GM12878 (cell line): Measurements from ENCODE around the gene MLST8. TPM values are rescaled to one million over a fixed set of nuclear protein-coding genes. Genes with fewer than 3 reads are reported as not detected.

Experiments used
- ATAC-seq: fragments of 200-7000 bp; cut with Tn5 transposase; 3 replicates; pipeline ENCODE4 v1.9.1; 2020; ENCODE audit warnings: mild to moderate bottlenecking, moderate library complexity
- BruUV-seq: library from RNA; stranded (reverse); fragments of 400-500 nt; replicated peaks from 2 replicates; lab custom pipeline; 2021; lab: Mats Ljungman, UMichigan
- CTCF ChIA-PET: fragments of 300-600 bp; sonication (Branson Sonifier 250); formaldehyde crosslinking; extraction: SDS; loops from one replicate; lab custom pipeline; 2021; ENCODE audit warnings: inconsistent platforms; lab: Yijun Ruan, JAX
- POLR2A ChIA-PET: fragments of 350-600 bp; formaldehyde crosslinking; extraction: SDS; loops from one replicate; lab custom pipeline; 2021; ENCODE audit warnings: inconsistent platforms; lab: Charles Lee
- RAD21 ChIA-PET: fragments of 300-600 bp; sonication (Branson Sonifier 250); formaldehyde crosslinking; loops from one replicate; lab custom pipeline; 2023; ENCODE audit warnings: antibody characterized with exemption; ENCODE audit not compliant: unreplicated experiment; lab: Charles Lee
- SMC1A ChIA-PET: fragments of 300-600 bp; sonication (Branson Sonifier 250); formaldehyde crosslinking; loops from one replicate; lab custom pipeline; 2023; ENCODE audit not compliant: unreplicated experiment, uncharacterized antibody; lab: Charles Lee
- DNase-seq: peaks from one replicate; pipeline ENCODE4 v3.0.0-alpha.2; 2011; ENCODE audit warnings: low read depth, low spot score
- FAIRE-seq: peaks from 3 replicates; lab custom pipeline; 2011; peaks lifted over from hg19 to GRCh38; lab: Jason Lieb, UNC
- H2AFZ ChIP-seq: 2 replicates; pipeline ENCODE4 v1.6.0; 2011; ENCODE audit warnings: low read depth, low read length, control low read depth; ENCODE audit not compliant: control insufficient read depth
- H3K27ac ChIP-seq: 2 replicates; pipeline ENCODE4 v1.5.1; 2011; ENCODE audit warnings: control low read depth; ENCODE audit not compliant: control insufficient read depth, insufficient read depth
- H3K27me3 ChIP-seq, 2 experiments: replicated peaks in 1 of 2; 2 replicates each; pipeline versions ENCODE4 v1.6.0 to v1.6.1; 2011; ENCODE audit warnings: low read length in 1 of 2; ENCODE audit not compliant: control insufficient read depth in 2 of 2, insufficient read depth in 2 of 2
- H3K36me3 ChIP-seq, 2 experiments: 2 replicates each; pipeline ENCODE4 v1.5.1; 2011; ENCODE audit warnings: low read length in 1 of 2; ENCODE audit not compliant: control insufficient read depth in 2 of 2, insufficient read depth in 2 of 2
- H3K4me1 ChIP-seq: 2 replicates; pipeline ENCODE4 v1.6.1; 2011; ENCODE audit warnings: mild to moderate bottlenecking, low read length, moderate library complexity, mixed read lengths; ENCODE audit not compliant: control insufficient read depth, insufficient read depth
- H3K4me2 ChIP-seq: 2 replicates; pipeline ENCODE4 v1.6.0; 2011; ENCODE audit warnings: control low read depth; ENCODE audit not compliant: control insufficient read depth, insufficient read depth
- H3K4me3 ChIP-seq: fragments of 200-600 bp; sonication (generic); 2 replicates; pipeline ENCODE4 v1.5.1; 2016
- H3K79me2 ChIP-seq: 2 replicates; pipeline ENCODE4 v1.6.0; 2011; ENCODE audit warnings: low read length; ENCODE audit not compliant: control insufficient read depth, insufficient read depth
- H3K9ac ChIP-seq: 2 replicates; pipeline ENCODE4 v1.8.0; 2011; ENCODE audit warnings: low read length, control low read depth, mixed read lengths; ENCODE audit not compliant: control insufficient read depth, insufficient read depth
- H3K9me3 ChIP-seq: replicated peaks from 3 replicates; pipeline ENCODE4 v1.5.1; 2011; ENCODE audit warnings: mild to moderate bottlenecking, low read length; ENCODE audit not compliant: control insufficient read depth, insufficient read depth
- H4K20me1 ChIP-seq: 2 replicates; pipeline ENCODE4 v1.6.0; 2011; ENCODE audit not compliant: control insufficient read depth, insufficient read depth
- IKZF1 ChIP-seq: fragments of 450-650 bp; conservative IDR thresholded peaks from 2 replicates; pipeline ENCODE4 v1.6.1; 2017; ENCODE audit warnings: antibody characterized with exemption, mild to moderate bottlenecking
- MYB ChIP-seq: fragments of 150-350 bp; IDR thresholded peaks from 2 replicates; pipeline ENCODE4 v1.6.1; 2014; ENCODE audit warnings: mild to moderate bottlenecking, low read depth, low read length, borderline replicate concordance
- PRDM15 ChIP-seq: fragments of 450-650 bp; formaldehyde crosslinking; IDR thresholded peaks from 2 replicates; pipeline ENCODE4 v1.4.0; 2020; ENCODE audit warnings: mild to moderate bottlenecking, moderate library complexity
- RAD21 ChIP-seq: IDR thresholded peaks from 2 replicates; pipeline ENCODE4 v1.6.1; 2011; ENCODE audit warnings: mild to moderate bottlenecking, low read depth, low read length, moderate library complexity; ENCODE audit not compliant: insufficient read depth
- SREBF1 ChIP-seq: IDR thresholded peaks from 2 replicates; pipeline ENCODE4 v1.6.1; 2012; ENCODE audit warnings: mild to moderate bottlenecking, low read length
- WGBS: methylation state at CpG from one replicate; pipeline ENCODE4 v1.1.6; 2016; ENCODE audit warnings: low lambda C conversion rate; ENCODE audit not compliant: insufficient replicate concordance, insufficient coverage; ENCODE audit errors: missing lambda C conversion rate; 5-methylcytosine and 5-hydroxymethylcytosine counted together
- in situ Hi-C: fragments of 300-500 bp; cut with MboI; formaldehyde crosslinking; loops from 9 replicates; pipeline ENCODE4 v1.14.3; 2018; ENCODE audit warnings: mixed read lengths
- intact Hi-C: fragments of 100-400 bp; cut with micrococcal nuclease; formaldehyde crosslinking; loops from one replicate; pipeline ENCODE4 v1.14.2; 2022; ENCODE audit not compliant: unreplicated experiment
- polyA plus RNA-seq, 11 experiments: library from polyadenylated mRNA; depleted of rRNA in 4 of 11; unstranded in 6 of 11; stranded (reverse) in 5 of 11; fragments of >200 nt; fragmentation: Nextera tagmentation in 4 of 11; fragmentation: Illumina TruSeq in 1 of 11; extraction: Ambion mirVana in 4 of 11; extraction: Trizol in 1 of 11; gene quantifications; 1 replicate in 1 of 11; 2 replicates in 10 of 11; pipeline versions ENCODE4 v1.2.1 to v1.2.3, GENCODE V29; 2011 to 2016; ENCODE audit warnings: inconsistent platforms in 2 of 11, missing spikeins in 2 of 11, low read depth in 1 of 11
- total RNA-seq, 4 experiments: library from RNA; depleted of rRNA in 3 of 4; stranded (reverse); fragments of >200 nt in 3 of 4; fragmentation: Illumina TruSeq in 1 of 4; extraction: Trizol in 1 of 4; gene quantifications; 2 replicates each; pipeline versions ENCODE4 v1.2.1 to v1.2.3, GENCODE V29; 2013 to 2021

The MLST8 gene
- total and polyA plus RNA-seq, 10 of the 15 experiments (the other 5 are each of a cell fraction or from before 2014, with no cell fraction given): 1.0 to 114 (median 64.2) TPM

- TF ChIP-seq PRDM15 (CRISPR knock-in tag) (no peak), RAD21 (no peak), SREBF1 (no peak)
These were observed 37.3 kb downstream of the MLST8 start (continued) for GRCh38 chr16:2242598-2242997.

- BruUV-seq: no TSS peak
- H3K9ac ChIP-seq: no peak overlapping the region
- no peak overlapping the region for H2AFZ ChIP-seq
- H3K4me2 ChIP-seq: no peak overlapping the region
- in situ Hi-C loops (no loop called here), intact Hi-C loops (no loop called here)
- H3K4me3 ChIP-seq: no peak overlapping the region
- CTCF ChIA-PET: no interaction called here
- FAIRE-seq (no peak), DNase-seq (no peak), ATAC-seq (no peak)
- RAD21 ChIA-PET: interaction anchor here (1.0 kb wide), 1 partner anchor 118 kb away, joined by 3 read pairs; no protein-coding TSS in a partner anchor
- H3K36me3 ChIP-seq: peaks cover 0 to 22% of the 10 kb centered on the region in 2 experiments; a peak in 2 of 4 replicates
- POLR2A ChIA-PET: no interaction called here
- no peaks in the 10 kb centered on the region for H3K27me3 ChIP-seq
- SMC1A ChIA-PET: no interaction called here
- no peaks in the 10 kb centered on the region for H3K79me2 ChIP-seq
- H3K27ac ChIP-seq: no peak overlapping the region
- H3K4me1 ChIP-seq: no peaks in the 10 kb centered on the region
- H4K20me1 ChIP-seq: no peaks in the 10 kb centered on the region
- no peak for TF ChIP-seq MYB
- no peak for TF ChIP-seq IKZF1
- WGBS: 94% methylated on average over 19 of the region's 19 CpGs
- H3K9me3 ChIP-seq: no peaks in the 10 kb centered on the region
These were observed 37.8 kb downstream of the MLST8 start for GRCh38 chr16:2243031-2243528.
